ENCODE results near the gene RPS15A.
"Not testable (repeated sequence)": the region's sequence is repeated elsewhere in the genome, so short reads cannot be mapped to it uniquely, and the experiment has no call there.

Gene RPS15A

GRCh38 chr16:18738768-18739167, 51.4 kb downstream of the RPS15A start:
- DNase-seq = not testable (repeated sequence)

GRCh38 chr16:18734279-18734678, 55.9 kb downstream of the RPS15A start:
- not testable (repeated sequence) for DNase-seq
